C4-2B (cell line): ENCODE measurements around the gene LPCAT2.

ENCODE experiments used
- CTCF ChIP-seq: fragments of 450-650 bp; conservative IDR thresholded peaks from 2 replicates; pipeline ENCODE4 v1.5.1; 2017; ENCODE audit warnings: mild to moderate bottlenecking
- ZFX ChIP-seq: fragments of 450-650 bp; IDR thresholded peaks from 2 replicates; pipeline ENCODE4 v1.6.1; 2017

- TF ChIP-seq CTCF: peak; percentile 51
- TF ChIP-seq ZFX: no peak
Measured at GRCh38 chr16:55622930-55623561, 114.2 kb downstream of the LPCAT2 start.
